PC-3 (cell line): ENCODE measurements around the gene XIST. TPM values are rescaled to one million over a fixed set of nuclear protein-coding genes. Genes with fewer than 3 reads are reported as not detected.
A peak's percentile ranks its signal among the peaks of the same experiment; 100 is the strongest.
"Not testable (repeated sequence)": the region's sequence is repeated elsewhere in the genome, so short reads cannot be mapped to it uniquely, and the experiment has no call there.

Source experiments
- ATAC-seq: fragments of 200-7000 bp; cut with Tn5 transposase; 2 replicates; pipeline ENCODE4 v1.9.1; 2020; ENCODE audit warnings: mild to moderate bottlenecking, moderate library complexity
- BruUV-seq: library from RNA; stranded (reverse); fragments of 400-500 nt; replicated peaks from 2 replicates; lab custom pipeline; 2021; lab: Mats Ljungman, UMichigan
- CTCF ChIA-PET: fragments of 300-600 bp; sonication (Branson Sonifier 250); formaldehyde crosslinking; loops from one replicate; lab custom pipeline; 2022; ENCODE audit warnings: antibody characterized with exemption; lab: Charles Lee
- POLR2A ChIA-PET: fragments of 300-600 bp; sonication (Branson Sonifier 250); formaldehyde crosslinking; loops from one replicate; lab custom pipeline; 2022; ENCODE audit warnings: antibody characterized with exemption; ENCODE audit not compliant: unreplicated experiment; lab: Charles Lee
- DNase-seq: peaks from one replicate; pipeline ENCODE4 v3.0.0-alpha.2; 2015
- H2AFZ ChIP-seq: fragments of 300-600 bp; sonication (generic); 2 replicates; pipeline ENCODE4 v1.6.0; 2016; ENCODE audit warnings: antibody characterized with exemption, low read length
- H3F3A ChIP-seq: fragments of 300-600 bp; sonication (generic); one replicate; pipeline ENCODE4 v1.6.0; 2017; ENCODE audit warnings: antibody characterized with exemption, low read length, control low read depth, mild to moderate bottlenecking; ENCODE audit not compliant: unreplicated experiment
- H3K27ac ChIP-seq: fragments of 300-600 bp; sonication (generic); 2 replicates; pipeline ENCODE4 v1.5.1; 2016; ENCODE audit warnings: mild to moderate bottlenecking, low read length
- H3K27me3 ChIP-seq: fragments of 300-600 bp; sonication (generic); 2 replicates; pipeline ENCODE4 v1.6.1; 2016; ENCODE audit warnings: low read length, mixed read lengths
- H3K36me3 ChIP-seq: fragments of 300-600 bp; sonication (generic); 2 replicates; pipeline ENCODE4 v1.6.1; 2016; ENCODE audit warnings: low read depth, mixed run types, low read length, mixed read lengths
- H3K4me1 ChIP-seq: fragments of 300-600 bp; sonication (generic); 2 replicates; pipeline ENCODE4 v1.5.1; 2016; ENCODE audit warnings: low read length; ENCODE audit not compliant: insufficient read depth
- H3K4me2 ChIP-seq: fragments of 300-600 bp; sonication (generic); 2 replicates; pipeline ENCODE4 v1.6.0; 2016; ENCODE audit warnings: low read length
- H3K4me3 ChIP-seq: fragments of 300-600 bp; sonication (generic); 2 replicates; pipeline ENCODE4 v1.5.1; 2016; ENCODE audit warnings: mild to moderate bottlenecking, low read length, mixed read lengths
- H3K79me2 ChIP-seq: fragments of 300-600 bp; sonication (generic); 2 replicates; pipeline ENCODE4 v1.6.1; 2017; ENCODE audit warnings: low read length, mixed read lengths
- H3K9ac ChIP-seq: fragments of 300-600 bp; sonication (generic); 2 replicates; pipeline ENCODE4 v1.6.0; 2016; ENCODE audit warnings: mild to moderate bottlenecking, low read length
- H3K9me2 ChIP-seq: fragments of 300-600 bp; sonication (generic); replicated peaks from 2 replicates; pipeline ENCODE4 v1.6.1; 2016; ENCODE audit warnings: mixed run types, low read length, mixed read lengths
- H3K9me3 ChIP-seq: fragments of 300-600 bp; sonication (generic); 2 replicates; pipeline ENCODE4 v1.6.1; 2016; ENCODE audit warnings: low read length, mixed read lengths
- H4K20me1 ChIP-seq: fragments of 300-600 bp; sonication (generic); 2 replicates; pipeline ENCODE4 v1.6.1; 2016; ENCODE audit warnings: low read length, mixed read lengths
- EZH2 ChIP-seq: fragments of 300-600 bp; sonication (generic); IDR thresholded peaks from one replicate; pipeline ENCODE4 v1.6.1; 2017; ENCODE audit warnings: antibody characterized with exemption, mild to moderate bottlenecking, low read length; ENCODE audit not compliant: unreplicated experiment
- EZH2phosphoT487 ChIP-seq: fragments of 300-600 bp; sonication (generic); IDR thresholded peaks from 2 replicates; pipeline ENCODE4 v1.6.1; 2018; ENCODE audit warnings: mild to moderate bottlenecking, antibody characterized with exemption, low read length, borderline replicate concordance
- intact Hi-C: fragments of 100-400 bp; cut with micrococcal nuclease; formaldehyde crosslinking; loops from 2 replicates; pipeline ENCODE4 v1.9.0; 2023
- total RNA-seq: library from RNA; depleted of rRNA; stranded (reverse); fragments of >200 nt; gene quantifications from 2 replicates; pipeline ENCODE4 v1.2.3, GENCODE V29; 2014
- TF ChIP-seq, protein P1 (sequence below): fragments of 300-600 bp; sonication (generic); conservative IDR thresholded peaks from 2 replicates; pipeline ENCODE4 v1.5.1; 2017; ENCODE audit warnings: antibody characterized with exemption, low read depth, mild to moderate bottlenecking, low read length

The XIST gene
- total RNA-seq, 1 experiment from 2014 or later = not detected

DNA sequence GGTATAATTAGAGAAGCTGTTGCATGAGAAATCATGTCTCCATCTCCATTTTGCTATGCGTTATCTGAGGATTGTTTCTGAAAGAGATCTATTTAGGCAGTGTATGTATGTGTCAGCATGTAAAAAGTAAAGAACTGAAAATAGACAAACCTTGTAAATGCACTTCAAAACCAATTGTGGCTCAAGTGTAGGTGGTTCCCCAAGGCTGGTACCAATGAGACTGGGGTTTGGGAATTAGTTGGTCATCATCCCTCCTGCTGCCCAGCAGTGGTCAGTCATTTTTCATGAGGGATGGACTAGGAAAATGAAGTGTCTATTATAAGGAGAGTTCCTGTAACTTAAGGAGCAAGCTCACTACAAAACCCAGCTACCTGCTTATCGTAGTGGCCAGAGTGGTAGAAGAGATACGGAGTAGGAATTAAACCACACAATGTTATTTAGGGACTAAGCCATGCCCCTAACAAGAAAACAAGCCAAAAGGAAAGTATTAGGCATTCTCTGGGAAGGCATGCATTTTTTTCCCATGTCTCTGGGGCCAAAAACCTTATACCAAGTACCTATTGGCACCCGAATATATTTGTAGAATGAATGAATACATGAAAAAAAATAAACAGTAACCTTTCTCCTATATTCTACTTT is 30.5 kb downstream of the XIST start:
- Histone ChIP-seq H3K4me2 (no peak overlapping the region), H3K27me3 (no peaks in the 10 kb centered on the region), H4K20me1 (no peaks in the 10 kb centered on the region), H3K9me2 (no peaks in the 10 kb centered on the region), H3K36me3 (no peaks in the 10 kb centered on the region), H3K9ac (no peak overlapping the region), H3K4me1 (no peaks in the 10 kb centered on the region), H3K9me3 (no peaks in the 10 kb centered on the region), H2AFZ (no peak overlapping the region), H3K79me2 (no peaks in the 10 kb centered on the region), H3K4me3 (no peak overlapping the region), H3F3A (no peaks in the 10 kb centered on the region), H3K27ac (no peak overlapping the region)
- no peak for ATAC-seq
- no peak for DNase-seq
- TF ChIP-seq EZH2phosphoT487 (no peak), EZH2 (no peak)
- TF ChIP-seq, protein P1, sequence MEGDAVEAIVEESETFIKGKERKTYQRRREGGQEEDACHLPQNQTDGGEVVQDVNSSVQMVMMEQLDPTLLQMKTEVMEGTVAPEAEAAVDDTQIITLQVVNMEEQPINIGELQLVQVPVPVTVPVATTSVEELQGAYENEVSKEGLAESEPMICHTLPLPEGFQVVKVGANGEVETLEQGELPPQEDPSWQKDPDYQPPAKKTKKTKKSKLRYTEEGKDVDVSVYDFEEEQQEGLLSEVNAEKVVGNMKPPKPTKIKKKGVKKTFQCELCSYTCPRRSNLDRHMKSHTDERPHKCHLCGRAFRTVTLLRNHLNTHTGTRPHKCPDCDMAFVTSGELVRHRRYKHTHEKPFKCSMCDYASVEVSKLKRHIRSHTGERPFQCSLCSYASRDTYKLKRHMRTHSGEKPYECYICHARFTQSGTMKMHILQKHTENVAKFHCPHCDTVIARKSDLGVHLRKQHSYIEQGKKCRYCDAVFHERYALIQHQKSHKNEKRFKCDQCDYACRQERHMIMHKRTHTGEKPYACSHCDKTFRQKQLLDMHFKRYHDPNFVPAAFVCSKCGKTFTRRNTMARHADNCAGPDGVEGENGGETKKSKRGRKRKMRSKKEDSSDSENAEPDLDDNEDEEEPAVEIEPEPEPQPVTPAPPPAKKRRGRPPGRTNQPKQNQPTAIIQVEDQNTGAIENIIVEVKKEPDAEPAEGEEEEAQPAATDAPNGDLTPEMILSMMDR = no peak
- ChIA-PET CTCF (no interaction called here), POLR2A (no interaction called here)
- BruUV-seq = no TSS peak
- intact Hi-C loops = no loop called here

DNA sequence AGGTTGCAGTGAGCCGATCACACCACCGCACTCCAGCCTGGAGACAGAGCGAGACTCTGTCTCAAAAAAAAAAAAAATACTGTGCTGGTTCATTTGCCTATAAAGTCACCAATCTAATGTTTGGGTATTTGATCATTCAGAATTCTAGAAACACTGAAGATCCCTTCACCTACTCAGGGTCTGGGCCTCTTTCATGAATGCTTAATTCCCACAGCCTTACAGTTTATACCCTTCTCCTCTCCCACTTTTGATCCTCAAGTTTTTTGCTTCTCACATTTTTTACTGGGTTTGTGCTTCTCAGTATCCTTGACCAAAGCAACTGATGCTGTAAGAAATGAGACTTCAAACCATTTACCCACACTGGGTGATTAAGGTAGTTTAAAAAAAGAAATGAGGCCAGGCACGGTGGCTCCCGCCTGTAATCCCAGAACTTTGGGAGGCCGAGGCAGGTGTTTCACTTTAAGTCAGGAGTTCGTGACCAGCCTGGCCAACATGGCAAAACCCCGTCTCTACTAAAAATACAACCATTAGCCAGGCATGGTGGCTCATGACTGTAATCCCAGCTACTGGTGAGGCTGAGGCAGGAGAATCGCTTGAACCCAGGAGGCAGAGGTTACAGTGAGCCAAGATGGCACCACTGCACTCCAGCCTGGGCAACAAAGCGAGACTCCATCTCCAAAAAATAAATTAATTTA is 32.5 kb downstream of the XIST start:
- H3K4me2 ChIP-seq, H3K27ac ChIP-seq, ATAC-seq, H3K36me3 ChIP-seq, H3K9me2 ChIP-seq, H3K79me2 ChIP-seq, H3K27me3 ChIP-seq, intact Hi-C loops, BruUV-seq, H3K4me1 ChIP-seq, H3K9me3 ChIP-seq, H2AFZ ChIP-seq, H3K9ac ChIP-seq, H4K20me1 ChIP-seq, POLR2A ChIA-PET, H3F3A ChIP-seq, DNase-seq, H3K4me3 ChIP-seq, CTCF ChIA-PET: not testable (repeated sequence)

DNA sequence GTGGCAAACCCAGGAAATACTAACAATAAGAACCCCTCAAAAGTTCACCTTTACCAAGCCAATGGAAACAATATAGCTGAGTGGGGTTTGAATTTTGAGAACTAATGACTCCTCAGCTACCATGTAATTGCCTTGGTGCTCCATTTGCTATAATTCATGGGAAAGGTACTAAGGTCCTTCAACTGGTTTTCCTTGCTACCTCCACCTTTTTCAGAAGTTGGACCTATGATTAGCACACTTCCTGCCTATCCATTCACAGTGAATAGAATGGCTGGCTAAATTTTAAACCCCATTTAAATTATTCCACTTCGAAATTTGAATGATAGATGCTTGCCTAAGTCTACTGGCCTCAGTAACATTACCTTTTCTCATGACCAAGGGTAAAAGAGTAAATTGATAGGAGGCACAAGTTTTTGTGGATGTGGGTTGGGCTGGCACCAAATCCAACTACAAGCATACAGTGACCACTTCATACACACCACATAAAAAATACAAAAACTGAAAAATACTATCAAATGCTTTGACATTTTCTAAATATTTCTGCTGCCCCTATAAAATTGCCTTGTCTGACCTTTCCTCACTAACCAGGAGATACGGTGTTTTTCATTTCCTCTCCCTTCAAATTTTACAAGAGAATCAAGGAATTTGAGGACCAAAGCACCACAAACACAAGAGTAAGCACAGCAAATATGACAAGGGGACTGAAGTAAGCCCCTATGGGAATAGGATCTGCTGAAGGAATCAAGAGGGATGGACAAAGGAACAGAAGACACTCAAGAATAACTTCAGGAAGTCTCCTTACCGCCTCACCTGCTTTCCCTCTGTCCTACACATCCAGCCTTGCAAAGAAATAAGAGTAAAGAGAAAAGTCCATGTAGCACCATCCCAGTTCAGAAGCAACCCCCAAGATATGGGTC is 34.1 kb downstream of the XIST start:
- no peaks in the 10 kb centered on the region for H4K20me1 ChIP-seq
- H3K27me3 ChIP-seq = no peaks in the 10 kb centered on the region
- TF ChIP-seq EZH2 (no peak), EZH2phosphoT487 (no peak)
- TF ChIP-seq, protein P1 = no peak
- H3K9ac ChIP-seq = no peak overlapping the region
- H3K4me3 ChIP-seq = no peak overlapping the region
- ATAC-seq (no peak), DNase-seq (no peak)
- H3F3A ChIP-seq = no peaks in the 10 kb centered on the region
- H3K4me2 ChIP-seq = peak overlapping the region; percentile 41; the same call in 1 of the 2 replicates
- no TSS peak for BruUV-seq
- H3K79me2 ChIP-seq = no peaks in the 10 kb centered on the region
- CTCF ChIA-PET = no interaction called here
- H2AFZ ChIP-seq = no peak overlapping the region
- H3K9me2 ChIP-seq = no peaks in the 10 kb centered on the region
- H3K27ac ChIP-seq = no peak overlapping the region
- H3K9me3 ChIP-seq = no peaks in the 10 kb centered on the region
- no peaks in the 10 kb centered on the region for H3K4me1 ChIP-seq
- H3K36me3 ChIP-seq = no peaks in the 10 kb centered on the region
- POLR2A ChIA-PET = no interaction called here
- intact Hi-C loops = no loop called here
